Stimulated activated CD4-positive, alpha-beta T cell treated with anti-CD3 and anti-CD28 coated beads, TNF-alpha, amount 100 ng/mL, for 24 hours (primary cell): Measurements from ENCODE around the gene BMP7.
"Not testable (repeated sequence)": the region's sequence is repeated elsewhere in the genome, so short reads cannot be mapped to it uniquely, and the experiment has no call there.

Source experiments
- DNase-seq, 3 experiments: peaks; one replicate each; pipeline ENCODE4 v3.0.0-alpha.2; 2020; ENCODE audit warnings: low read depth in 3 of 3

The BMP7 gene

GRCh38 chr20:57167971-57168701 is 98.3 kb downstream of the BMP7 start:
- DNase-seq, result no peak

GRCh38 chr20:57167292-57167655 is 99.2 kb downstream of the BMP7 start:
- no peak for DNase-seq

- DNase-seq, result no peak
These were observed 99.7 kb downstream of the BMP7 start for GRCh38 chr20:57166568-57167291.

- no peak for DNase-seq
These were observed 100.9 kb downstream of the BMP7 start for GRCh38 chr20:57165427-57166004.

DNA sequence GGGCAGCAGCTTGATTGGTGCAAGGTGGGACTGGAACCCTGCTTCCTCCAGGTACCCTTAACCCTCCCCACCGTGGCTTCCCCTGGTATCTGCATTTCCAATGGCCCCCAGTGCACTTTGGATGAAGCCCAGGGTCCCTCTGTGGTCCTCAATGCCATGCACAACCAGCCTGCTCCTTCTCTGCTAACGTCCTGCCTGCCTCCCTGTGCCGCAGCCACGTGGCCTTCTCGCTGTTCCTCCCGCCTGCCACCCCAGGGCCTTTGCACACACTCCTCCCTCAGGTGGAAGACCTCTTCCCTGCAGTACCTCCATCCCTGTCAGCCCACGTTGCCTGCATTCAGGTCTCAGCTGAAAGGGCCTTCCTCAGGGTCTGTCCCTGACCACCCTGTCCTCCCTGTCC is 101.6 kb downstream of the BMP7 start:
- DNase-seq, result no peak

GRCh38 chr20:57163041-57163440 is 103.4 kb downstream of the BMP7 start:
- DNase-seq, result no peak

DNA sequence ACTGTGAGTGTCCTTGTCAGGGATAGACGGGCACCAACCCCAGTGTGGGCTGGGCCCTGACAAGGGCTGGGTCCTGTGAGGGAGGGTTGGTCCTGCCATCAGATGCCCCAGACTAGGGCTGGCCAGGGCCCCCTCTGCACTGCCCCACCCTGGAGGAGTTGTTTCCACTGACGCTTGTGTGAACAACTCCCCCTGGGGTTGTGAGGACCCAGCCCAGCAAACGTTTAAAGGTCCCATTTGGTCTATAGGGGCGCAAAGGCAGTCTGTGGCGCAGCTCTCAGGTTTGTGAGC is 104.1 kb downstream of the BMP7 start:
- DNase-seq, result no peak

DNA sequence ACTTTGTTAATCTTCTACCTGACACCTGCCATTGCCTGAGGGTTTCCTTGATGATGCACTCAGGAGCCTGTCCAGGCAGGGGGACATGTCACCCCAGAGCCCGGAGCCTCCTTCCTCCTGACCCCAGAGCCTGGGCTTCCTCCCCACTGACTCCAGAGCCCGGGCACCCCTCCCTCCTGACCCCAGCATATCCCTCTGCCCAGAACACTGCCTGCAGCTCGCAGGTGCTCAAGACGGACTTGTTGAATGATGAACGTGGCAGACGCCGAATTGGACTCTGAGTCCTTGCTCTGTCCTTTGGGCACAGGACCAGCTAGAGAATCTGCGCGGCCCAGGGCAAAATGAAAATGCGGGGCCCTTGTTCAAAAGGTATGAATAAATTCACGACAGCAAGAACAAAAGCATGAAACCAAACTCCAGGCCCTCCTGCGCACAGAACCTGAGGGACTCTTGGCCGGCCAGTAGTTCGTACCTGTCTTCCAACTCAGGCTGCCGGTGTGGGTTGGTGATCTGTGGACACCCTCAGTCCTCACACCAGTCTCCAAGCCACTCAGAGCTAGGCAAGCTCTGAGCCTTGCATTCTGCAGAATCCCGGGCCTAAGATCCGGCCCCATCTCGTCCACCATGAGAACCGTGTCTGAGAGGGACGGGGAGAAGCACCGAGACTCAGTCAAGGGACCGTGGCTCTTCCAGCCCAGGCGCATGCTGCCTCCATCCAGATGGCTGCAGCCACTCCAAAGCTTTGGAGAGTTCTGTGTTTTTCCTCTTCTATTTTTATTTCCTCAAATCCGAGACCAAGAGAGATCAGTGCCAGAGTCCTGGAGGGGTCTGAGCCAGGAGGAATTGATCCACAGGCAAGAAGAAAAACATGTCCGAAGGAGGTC is 104.7 kb downstream of the BMP7 start:
- no peak for DNase-seq

DNA sequence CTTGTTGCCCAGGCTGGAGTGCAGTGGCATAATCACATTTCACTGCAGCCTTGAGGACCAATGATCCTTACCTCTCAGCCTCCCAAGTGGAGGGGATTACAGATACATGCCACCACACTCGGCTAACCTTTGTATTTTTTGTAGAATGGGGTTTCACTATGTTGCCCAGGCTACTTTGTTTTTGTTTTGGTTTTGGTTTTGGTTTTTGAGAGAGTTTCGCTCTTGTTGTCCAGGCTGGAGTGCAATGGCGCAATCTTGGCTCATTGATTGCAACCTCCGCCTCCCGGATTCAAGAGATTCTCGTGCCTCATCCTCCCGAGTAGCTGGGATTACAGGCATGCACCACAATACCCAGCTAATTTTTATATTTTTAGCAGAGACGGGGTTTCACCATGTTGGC is 105.5 kb downstream of the BMP7 start:
- no peak for DNase-seq

DNA sequence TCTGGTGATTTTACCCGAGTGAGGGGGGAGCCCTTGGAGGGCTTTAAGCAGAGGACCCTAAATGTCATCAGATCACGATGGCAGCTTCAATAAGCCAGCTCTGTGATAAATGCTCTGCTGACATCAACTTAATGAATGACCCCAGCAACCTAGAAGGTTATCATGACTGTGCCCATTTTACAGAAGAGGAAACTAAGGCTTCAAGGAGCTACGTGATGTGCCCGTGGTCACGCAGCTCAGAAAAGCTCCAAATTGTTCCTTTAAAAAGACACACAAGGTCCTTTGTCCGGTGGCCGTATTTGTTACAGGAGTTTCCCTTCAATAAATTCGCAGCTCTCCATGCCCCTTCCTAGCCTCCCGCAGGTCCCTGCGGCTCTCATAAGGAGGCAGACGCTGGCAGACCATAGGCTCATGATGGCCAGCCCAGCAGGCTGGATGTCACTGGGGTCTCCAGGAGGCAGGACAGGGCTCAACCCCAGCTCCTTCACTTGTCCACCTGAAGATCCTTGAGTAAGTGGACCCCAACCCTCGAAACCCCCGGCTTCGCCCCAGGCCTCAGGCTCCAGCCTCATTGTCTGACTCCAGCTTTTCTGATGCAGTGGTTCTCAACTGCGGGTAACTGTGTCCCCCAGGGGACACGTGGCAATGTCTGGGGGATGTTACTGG is 106.4 kb downstream of the BMP7 start:
- DNase-seq, result no peak

DNA sequence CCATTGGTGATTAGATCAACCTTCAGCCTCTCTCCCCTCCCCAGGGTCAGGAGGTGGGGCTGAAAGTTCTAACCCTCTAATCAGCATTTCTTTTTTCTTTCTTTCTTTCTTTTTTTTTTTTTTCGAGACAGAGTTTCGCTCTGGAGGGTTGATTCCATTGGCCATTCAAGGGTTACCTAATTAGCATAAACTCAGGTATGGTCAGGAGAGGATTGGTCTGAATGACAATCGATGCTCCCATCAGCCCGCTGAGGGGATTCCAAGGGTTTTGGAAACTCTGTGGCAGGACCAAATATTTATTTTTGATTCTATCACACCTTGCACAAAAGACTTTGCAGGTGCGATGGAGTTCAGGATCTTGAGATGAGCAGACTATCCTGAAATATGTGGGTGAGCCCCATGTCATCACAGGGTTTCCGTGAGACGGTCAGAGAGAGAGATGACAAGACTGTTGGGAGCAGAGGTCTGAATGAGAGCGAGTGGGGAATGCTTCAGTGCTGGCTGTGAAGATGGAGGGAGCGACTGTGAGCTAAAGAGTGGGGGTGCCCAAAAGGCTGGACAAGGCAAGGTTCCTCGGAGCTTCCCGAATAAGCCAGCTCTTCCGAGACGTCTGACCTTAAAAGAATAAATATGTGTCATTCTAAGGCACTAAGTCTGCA is 107.1 kb downstream of the BMP7 start:
- DNase-seq, result no peak

GRCh38 chr20:57158474-57158873 is 108.0 kb downstream of the BMP7 start:
- DNase-seq, result no peak

GRCh38 chr20:57157787-57158186 is 108.7 kb downstream of the BMP7 start:
- DNase-seq, result not testable (repeated sequence)

GRCh38 chr20:57157106-57157691 is 109.2 kb downstream of the BMP7 start:
- no peak for DNase-seq

DNA sequence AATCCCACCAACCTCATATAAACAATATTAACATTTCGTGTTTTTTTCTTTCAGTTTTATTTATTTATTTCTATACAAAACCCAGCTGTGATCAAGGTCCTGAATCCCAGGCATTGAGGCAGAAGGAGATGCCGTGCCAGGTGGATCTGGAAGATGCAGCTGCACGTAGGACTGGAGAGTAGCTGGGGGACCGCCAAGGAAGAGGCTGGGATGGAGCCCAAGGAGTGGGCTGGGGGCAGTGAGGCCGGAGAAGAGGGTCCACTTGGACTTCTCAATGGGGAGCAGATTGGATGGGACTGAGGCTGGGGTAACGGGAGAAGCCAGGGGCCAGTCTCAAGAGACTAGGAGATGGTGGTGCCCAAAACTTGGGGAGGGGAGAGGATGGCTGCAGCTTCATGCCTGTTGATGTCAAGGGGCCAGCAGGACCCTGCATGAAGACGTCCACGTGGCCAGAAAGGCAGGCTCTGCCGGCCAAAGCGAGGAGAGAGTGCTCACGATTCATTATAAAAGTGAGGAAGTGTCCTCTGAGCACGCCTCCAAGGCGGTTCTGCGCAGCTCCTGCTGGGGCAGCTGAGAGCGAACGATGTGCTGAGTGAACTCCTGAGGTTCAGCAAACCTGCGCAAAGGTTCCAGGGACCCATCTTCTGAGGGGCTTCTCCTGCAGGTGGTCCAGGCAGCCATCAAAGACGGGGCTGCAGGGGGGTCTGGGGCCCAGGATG is 110.3 kb downstream of the BMP7 start:
- DNase-seq, result no peak

DNA sequence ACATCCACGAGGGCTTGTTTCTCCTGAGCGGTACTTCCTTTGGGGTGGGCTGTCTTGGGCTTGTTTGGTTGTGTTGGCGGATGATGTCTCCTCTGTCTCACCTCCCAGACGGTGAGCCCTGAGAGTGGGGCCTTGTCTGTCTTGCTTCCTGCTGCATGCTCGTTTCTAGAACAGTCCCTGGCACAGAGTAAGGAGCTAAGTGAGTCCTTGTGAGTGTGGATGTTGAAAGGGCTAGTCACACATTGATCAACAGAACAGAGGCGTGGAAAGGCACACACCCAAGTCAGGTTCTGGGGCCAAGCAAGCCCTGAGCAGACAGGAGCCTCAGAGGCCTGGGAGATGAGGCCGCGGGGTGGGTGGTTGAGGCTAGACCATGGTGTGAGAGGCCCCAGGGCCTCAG is 111.0 kb downstream of the BMP7 start:
- DNase-seq, result no peak

DNA sequence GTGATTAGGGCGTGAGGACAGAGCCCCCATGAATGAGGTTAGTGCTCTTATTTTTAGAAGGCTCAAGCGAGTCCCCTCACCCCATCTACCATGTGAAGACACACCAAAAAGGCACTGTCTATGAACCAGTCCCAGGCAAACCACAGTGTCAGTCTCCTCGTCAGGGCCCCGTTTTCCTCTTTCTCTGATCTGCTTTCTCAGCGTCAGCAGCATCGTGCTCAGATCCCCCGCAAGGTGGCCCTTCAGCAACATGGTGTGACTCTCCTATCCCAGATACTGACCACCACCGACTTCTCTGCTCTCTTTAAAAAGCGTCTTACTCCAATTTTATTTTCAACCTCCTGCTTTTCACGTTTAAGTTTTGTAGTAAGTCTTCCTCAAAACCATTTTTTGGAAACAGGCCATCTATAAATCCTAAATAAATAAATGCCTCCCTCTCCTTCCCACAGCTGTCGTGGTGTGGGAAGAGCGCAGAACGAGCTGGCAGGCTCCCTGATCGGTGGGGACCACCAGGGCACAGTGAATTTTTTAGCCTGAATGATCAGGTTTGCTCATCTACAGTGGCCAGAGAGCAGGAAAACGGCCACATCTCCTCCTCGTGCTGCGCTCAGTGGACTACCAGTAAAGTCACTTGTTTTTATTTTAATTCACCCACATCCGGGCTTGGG is 113.1 kb downstream of the BMP7 start:
- no peak for DNase-seq

- DNase-seq, result no peak
These were observed 113.9 kb downstream of the BMP7 start for GRCh38 chr20:57152557-57152956.

GRCh38 chr20:57150559-57150958 is 115.9 kb downstream of the BMP7 start:
- DNase-seq, result no peak

GRCh38 chr20:57148263-57148662 is 118.2 kb downstream of the BMP7 start:
- no peak for DNase-seq
